Measurements from ENCODE around the gene ALDOB.

ALDOB gene

GRCh38 chr9:101435601-101436079, at the start of gene ALDOB:
Gene ALDOB, minus strand, starts transcription at chr9:101435774. Its CDS starts 4,887 bp downstream, at chr9:101430887.
- no peak for DNase-seq (ENCODE audit: low read depth)

- no peak for DNase-seq (ENCODE audit: low read depth)
Measured at GRCh38 chr9:101484046-101484445, 48.5 kb upstream of the ALDOB start.

GRCh38 chr9:101481261-101481660, 45.7 kb upstream of the ALDOB start:
- no peak for DNase-seq (ENCODE audit: low read depth)

GRCh38 chr9:101480386-101480785, 44.8 kb upstream of the ALDOB start:
- DNase-seq (ENCODE audit: low read depth) = no peak

GRCh38 chr9:101479338-101480030, 43.9 kb upstream of the ALDOB start:
- DNase-seq (ENCODE audit: low read depth) = no peak

GRCh38 chr9:101478906-101479305, 43.3 kb upstream of the ALDOB start:
- DNase-seq (ENCODE audit: low read depth) = no peak

- no peak for DNase-seq (ENCODE audit: low read depth)
Measured at GRCh38 chr9:101478444-101478843, 42.9 kb upstream of the ALDOB start.

GRCh38 chr9:101477736-101478135, 42.2 kb upstream of the ALDOB start:
- no peak for DNase-seq (ENCODE audit: low read depth)

GRCh38 chr9:101477214-101477613, 41.6 kb upstream of the ALDOB start:
- no peak for DNase-seq (ENCODE audit: low read depth)

GRCh38 chr9:101476576-101477208, 41.1 kb upstream of the ALDOB start:
- DNase-seq (ENCODE audit: low read depth) = no peak

- no peak for DNase-seq (ENCODE audit: low read depth)
Measured at GRCh38 chr9:101472891-101473290, 37.3 kb upstream of the ALDOB start.

- DNase-seq (ENCODE audit: low read depth) = no peak
Measured at GRCh38 chr9:101470929-101471328, 35.4 kb upstream of the ALDOB start.

GRCh38 chr9:101470021-101470420, 34.4 kb upstream of the ALDOB start:
- DNase-seq (ENCODE audit: low read depth) = no peak

- DNase-seq (ENCODE audit: low read depth) = no peak
Measured at GRCh38 chr9:101469026-101469425, 33.5 kb upstream of the ALDOB start.

GRCh38 chr9:101468116-101468515, 32.5 kb upstream of the ALDOB start:
- no peak for DNase-seq (ENCODE audit: low read depth)

GRCh38 chr9:101467690-101468089, 32.1 kb upstream of the ALDOB start:
- DNase-seq (ENCODE audit: low read depth) = no peak

GRCh38 chr9:101466863-101467262, 31.3 kb upstream of the ALDOB start:
- DNase-seq (ENCODE audit: low read depth) = no peak

- DNase-seq (ENCODE audit: low read depth) = peak; percentile 34
Measured at GRCh38 chr9:101465326-101465915, 29.8 kb upstream of the ALDOB start.

GRCh38 chr9:101463397-101463796, 27.8 kb upstream of the ALDOB start:
- no peak for DNase-seq (ENCODE audit: low read depth)

- no peak for DNase-seq (ENCODE audit: low read depth)
Measured at GRCh38 chr9:101462558-101462957, 27.0 kb upstream of the ALDOB start.

- no peak for DNase-seq (ENCODE audit: low read depth)
Measured at GRCh38 chr9:101460965-101461364, 25.4 kb upstream of the ALDOB start.

- DNase-seq (ENCODE audit: low read depth) = peak; percentile 30
Measured at GRCh38 chr9:101458963-101459631, 23.5 kb upstream of the ALDOB start.

GRCh38 chr9:101457003-101457402, 21.4 kb upstream of the ALDOB start:
- no peak for DNase-seq (ENCODE audit: low read depth)
